Tibial artery (tissue), 4 donors: ENCODE data around the gene SCO2.

ENCODE experiments used
- DNase-seq, 2 donors: peaks; one replicate each; pipeline ENCODE4 v3.0.0-alpha.2; 2019
- H3K27ac ChIP-seq, 2 donors: fragments of 200-600 bp; sonication (generic) in 1 of 2; 1 replicate in 1 of 2; 2 replicates in 1 of 2; pipeline ENCODE4 v1.5.1; 2018 to 2019; ENCODE audit warnings: mild to moderate bottlenecking in 1 of 2
- H3K27me3 ChIP-seq, 2 donors: fragments of 200-600 bp; sonication (generic) in 1 of 2; one replicate each; pipeline versions ENCODE4 v1.5.1 to v1.6.0; 2016 to 2019
- H3K36me3 ChIP-seq, 3 donors: fragments of 200-600 bp; sonication (generic) in 2 of 3; one replicate each; pipeline ENCODE4 v1.5.1; 2016 to 2019; ENCODE audit warnings: mild to moderate bottlenecking in 2 of 3
- H3K4me1 ChIP-seq, 4 donors: fragments of 200-600 bp; sonication (generic) in 2 of 4; 1 replicate in 3 of 4; 2 replicates in 1 of 4; pipeline ENCODE4 v1.5.1; 2016 to 2019
- H3K4me3 ChIP-seq, 2 donors: fragments of 200-600 bp; sonication (generic) in 1 of 2; 1 replicate in 1 of 2; 2 replicates in 1 of 2; pipeline ENCODE4 v1.5.1; 2018 to 2019; ENCODE audit warnings: mild to moderate bottlenecking in 2 of 2
- H3K9me3 ChIP-seq, 3 donors: fragments of 200-600 bp; sonication (generic) in 1 of 3; one replicate each; pipeline ENCODE4 v1.5.1; 2016 to 2019
- CTCF ChIP-seq, 2 experiments: fragments of 200-600 bp in 1 of 2; fragments of 450-650 bp in 1 of 2; IDR thresholded peaks; one replicate each; pipeline ENCODE4 v1.5.1; 2017 to 2019; ENCODE audit warnings: antibody characterized with exemption in 2 of 2, mild to moderate bottlenecking in 1 of 2, moderate library complexity in 1 of 2
- intact Hi-C: fragments of 100-400 bp; cut with DNase I; formaldehyde crosslinking; loops from one replicate; pipeline ENCODE4 v1.15.0; 2023; ENCODE audit warnings: low total_unique reads

SCO2 gene

GRCh38 chr22:50556703-50557102 is 31.3 kb upstream of the SCO2 start:
- H3K27me3 ChIP-seq: peaks cover 0 to 24% of the 10 kb centered on the region in 2 donors
- no peaks in the 10 kb centered on the region for H3K9me3 ChIP-seq
- H3K36me3 ChIP-seq: no peaks in the 10 kb centered on the region
- H3K27ac ChIP-seq: no peak overlapping the region
- H3K4me3 ChIP-seq: no peak overlapping the region
- H3K4me1 ChIP-seq: no peaks in the 10 kb centered on the region
- TF ChIP-seq CTCF (IDR thresholded peaks at IDR 0.05): no peak
- intact Hi-C loops: no loop called here
- no peak for DNase-seq

GRCh38 chr22:50553310-50553709 is 27.9 kb upstream of the SCO2 start:
- DNase-seq: no peak
- H3K36me3 ChIP-seq: no peaks in the 10 kb centered on the region
- peaks cover 0 to 8% (median 7%) of the 10 kb centered on the region in 4 donors for H3K4me1 ChIP-seq
- no peak overlapping the region for H3K4me3 ChIP-seq
- no peak for TF ChIP-seq CTCF (IDR thresholded peaks at IDR 0.05)
- H3K27me3 ChIP-seq: peaks cover 0 to 51% of the 10 kb centered on the region in 2 donors
- H3K9me3 ChIP-seq: no peaks in the 10 kb centered on the region
- H3K27ac ChIP-seq: no peak overlapping the region
- intact Hi-C loops: no loop called here

GRCh38 chr22:50551160-50551752 is 25.9 kb upstream of the SCO2 start:
- no peaks in the 10 kb centered on the region for H3K9me3 ChIP-seq
- intact Hi-C loops: no loop called here
- no peak overlapping the region for H3K4me3 ChIP-seq
- TF ChIP-seq CTCF (IDR thresholded peaks at IDR 0.05): no peak
- H3K27me3 ChIP-seq: peaks cover 0 to 66% of the 10 kb centered on the region in 2 donors
- DNase-seq: no peak
- H3K27ac ChIP-seq: no peak overlapping the region
- peaks cover 0 to 21% (median 12%) of the 10 kb centered on the region in 4 donors for H3K4me1 ChIP-seq
- no peaks in the 10 kb centered on the region for H3K36me3 ChIP-seq

- Histone ChIP-seq H3K36me3 (no peaks in the 10 kb centered on the region), H3K4me3 (no peak overlapping the region), H3K9me3 (no peaks in the 10 kb centered on the region), H3K27me3 (peaks cover 0 to 74% of the 10 kb centered on the region in 2 donors), H3K27ac (no peak overlapping the region), H3K4me1 (peaks cover 0 to 21% (median 12%) of the 10 kb centered on the region in 4 donors)
- no peak for TF ChIP-seq CTCF (IDR thresholded peaks at IDR 0.05)
- intact Hi-C loops: no loop called here
- DNase-seq: no peak
These were observed 25.0 kb upstream of the SCO2 start for GRCh38 chr22:50550395-50550794.

- intact Hi-C loops: no loop called here
- peaks cover 0 to 30% (median 16%) of the 10 kb centered on the region in 4 donors for H3K4me1 ChIP-seq
- DNase-seq: no peak
- H3K27ac ChIP-seq: no peak overlapping the region
- no peaks in the 10 kb centered on the region for H3K36me3 ChIP-seq
- peak overlapping the region in 1 of 2 donors; percentile 33 for H3K4me3 ChIP-seq
- H3K9me3 ChIP-seq: no peaks in the 10 kb centered on the region
- peaks cover 0 to 87% of the 10 kb centered on the region in 2 donors for H3K27me3 ChIP-seq
- TF ChIP-seq CTCF (IDR thresholded peaks at IDR 0.05): no peak
These were observed 23.8 kb upstream of the SCO2 start for GRCh38 chr22:50548921-50549790.
